ENCODE results near the gene MYOF. TPM values are rescaled to one million over a fixed set of nuclear protein-coding genes. Genes with fewer than 3 reads are reported as not detected.
"Not testable (repeated sequence)": the region's sequence is repeated elsewhere in the genome, so short reads cannot be mapped to it uniquely, and the experiment has no call there.

The MYOF gene
- total and polyA plus RNA-seq, 3 experiments from 2014 or later, result 57.0 to 62.8 TPM; not detected in 1

GRCh38 chr10:93447970-93448369 lies 34.2 kb downstream of the MYOF start:
- Histone ChIP-seq H3K27ac (ENCODE audit: low read depth, low read length) (no peak overlapping the region), H3K36me3 (ENCODE audit: insufficient read depth, low read length) (no peaks in the 10 kb centered on the region), H3K27me3 (ENCODE audit: insufficient read depth, low read length, poor library complexity, severe bottlenecking) (no peaks in the 10 kb centered on the region), H3K9me3 (ENCODE audit: low read length) (no peaks in the 10 kb centered on the region), H3K4me1 (ENCODE audit: insufficient read depth, low read length) (no peaks in the 10 kb centered on the region), H3K4me3 (ENCODE audit: low read length) (no peak overlapping the region)
- Mint-ChIP-seq H3K36me3 (no peaks in the 10 kb centered on the region), H3K4me1 (peaks cover 5 to 7% (median 6%) of the 10 kb centered on the region in 3 donors), H3K27ac (no peak overlapping the region), H3K9me3 (no peaks in the 10 kb centered on the region), H3K4me3 (no peak overlapping the region), H3K27me3 (no peaks in the 10 kb centered on the region)
- no peak for DNase-seq
- POLR2A ChIA-PET, result no interaction called here
- CTCF ChIA-PET, result no interaction called here

GRCh38 chr10:93447019-93447418 lies 35.1 kb downstream of the MYOF start:
- no peaks in the 10 kb centered on the region for H3K27me3 Mint-ChIP-seq
- peaks cover 3 to 4% (median 3%) of the 10 kb centered on the region in 3 donors for H3K4me1 Mint-ChIP-seq
- Histone ChIP-seq H3K27me3 (ENCODE audit: insufficient read depth, low read length, poor library complexity, severe bottlenecking) (no peaks in the 10 kb centered on the region), H3K4me3 (ENCODE audit: low read length) (no peak overlapping the region), H3K36me3 (ENCODE audit: insufficient read depth, low read length) (no peaks in the 10 kb centered on the region), H3K4me1 (ENCODE audit: insufficient read depth, low read length) (no peaks in the 10 kb centered on the region), H3K9me3 (ENCODE audit: low read length) (no peaks in the 10 kb centered on the region), H3K27ac (ENCODE audit: low read depth, low read length) (no peak overlapping the region)
- no peak overlapping the region for H3K27ac Mint-ChIP-seq
- POLR2A ChIA-PET, result no interaction called here
- H3K9me3 Mint-ChIP-seq, result no peaks in the 10 kb centered on the region
- no peak overlapping the region for H3K4me3 Mint-ChIP-seq
- H3K36me3 Mint-ChIP-seq, result no peaks in the 10 kb centered on the region
- CTCF ChIA-PET, result interaction anchor here (0.7 kb wide), 1 partner anchor 34 kb away, joined by 3 read pairs; no protein-coding TSS in a partner anchor
- DNase-seq, result no peak

- no peak overlapping the region for H3K4me3 ChIP-seq (ENCODE audit: low read length)
- H3K36me3 ChIP-seq (ENCODE audit: insufficient read depth, low read length), result no peaks in the 10 kb centered on the region
- no peak for DNase-seq
- H3K27me3 ChIP-seq (ENCODE audit: insufficient read depth, low read length, poor library complexity, severe bottlenecking), result no peaks in the 10 kb centered on the region
- H3K27ac Mint-ChIP-seq, result no peak overlapping the region
- no peaks in the 10 kb centered on the region for H3K27me3 Mint-ChIP-seq
- no peaks in the 10 kb centered on the region for H3K4me1 Mint-ChIP-seq
- H3K36me3 Mint-ChIP-seq, result no peaks in the 10 kb centered on the region
- H3K9me3 ChIP-seq (ENCODE audit: low read length), result no peaks in the 10 kb centered on the region
- ChIA-PET CTCF (interaction anchor here (0.7 kb wide), 1 partner anchor 33 kb away, joined by 3 read pairs; no protein-coding TSS in a partner anchor), POLR2A (no interaction called here)
- peak overlapping the region in 1 of 7 donors; percentile 15 for H3K4me3 Mint-ChIP-seq
- no peak overlapping the region for H3K27ac ChIP-seq (ENCODE audit: low read depth, low read length)
- H3K9me3 Mint-ChIP-seq, result no peaks in the 10 kb centered on the region
- H3K4me1 ChIP-seq (ENCODE audit: insufficient read depth, low read length), result no peaks in the 10 kb centered on the region
These were observed 36.0 kb downstream of the MYOF start for GRCh38 chr10:93445978-93446720.

- no peaks in the 10 kb centered on the region for H3K27me3 Mint-ChIP-seq
- Histone ChIP-seq H3K4me1 (ENCODE audit: insufficient read depth, low read length) (no peaks in the 10 kb centered on the region), H3K4me3 (ENCODE audit: low read length) (no peak overlapping the region), H3K9me3 (ENCODE audit: low read length) (no peaks in the 10 kb centered on the region), H3K36me3 (ENCODE audit: insufficient read depth, low read length) (no peaks in the 10 kb centered on the region), H3K27ac (ENCODE audit: low read depth, low read length) (no peak overlapping the region), H3K27me3 (ENCODE audit: insufficient read depth, low read length, poor library complexity, severe bottlenecking) (no peaks in the 10 kb centered on the region)
- peak overlapping the region in 1 of 8 donors; percentile 43 for H3K27ac Mint-ChIP-seq
- CTCF ChIA-PET, result interaction anchor here (0.9 kb wide), 1 partner anchor 11 kb away, joined by 3 read pairs; no protein-coding TSS in a partner anchor
- H3K4me1 Mint-ChIP-seq, result no peaks in the 10 kb centered on the region
- no peaks in the 10 kb centered on the region for H3K36me3 Mint-ChIP-seq
- POLR2A ChIA-PET, result no interaction called here
- no peak for DNase-seq
- no peaks in the 10 kb centered on the region for H3K9me3 Mint-ChIP-seq
- H3K4me3 Mint-ChIP-seq, result no peak overlapping the region
These were observed 36.8 kb downstream of the MYOF start for GRCh38 chr10:93445097-93445960.

DNA sequence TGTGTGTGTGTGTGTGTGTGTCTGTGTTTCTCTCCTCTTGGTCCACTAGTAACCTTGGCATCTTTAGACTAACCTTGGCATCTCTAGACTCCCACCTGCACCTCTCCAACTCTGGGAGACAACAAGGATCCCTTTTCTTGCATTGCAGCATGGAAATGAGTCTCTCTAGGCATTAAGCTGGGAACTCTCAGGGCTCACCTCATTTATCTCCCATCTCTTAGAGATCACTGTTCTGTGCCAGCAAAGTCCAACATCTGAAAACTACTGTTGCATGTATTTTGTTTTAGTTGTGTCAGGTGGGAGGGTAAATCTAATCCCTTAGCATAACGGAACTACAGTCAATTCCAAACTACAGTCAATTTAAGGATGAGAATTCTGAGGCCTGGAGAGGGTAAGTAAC lies 38.7 kb downstream of the MYOF start:
- no peaks in the 10 kb centered on the region for H3K9me3 Mint-ChIP-seq
- no peaks in the 10 kb centered on the region for H3K36me3 ChIP-seq (ENCODE audit: insufficient read depth, low read length)
- no peaks in the 10 kb centered on the region for H3K36me3 Mint-ChIP-seq
- H3K27ac ChIP-seq (ENCODE audit: low read depth, low read length), result no peak overlapping the region
- no peaks in the 10 kb centered on the region for H3K27me3 ChIP-seq (ENCODE audit: insufficient read depth, low read length, poor library complexity, severe bottlenecking)
- no peaks in the 10 kb centered on the region for H3K4me1 Mint-ChIP-seq
- no peak for DNase-seq
- no peaks in the 10 kb centered on the region for H3K27me3 Mint-ChIP-seq
- H3K4me1 ChIP-seq (ENCODE audit: insufficient read depth, low read length), result no peaks in the 10 kb centered on the region
- ChIA-PET POLR2A (no interaction called here), CTCF (no interaction called here)
- H3K4me3 ChIP-seq (ENCODE audit: low read length), result no peak overlapping the region
- H3K9me3 ChIP-seq (ENCODE audit: low read length), result no peaks in the 10 kb centered on the region
- no peak overlapping the region for H3K27ac Mint-ChIP-seq
- no peak overlapping the region for H3K4me3 Mint-ChIP-seq

DNA sequence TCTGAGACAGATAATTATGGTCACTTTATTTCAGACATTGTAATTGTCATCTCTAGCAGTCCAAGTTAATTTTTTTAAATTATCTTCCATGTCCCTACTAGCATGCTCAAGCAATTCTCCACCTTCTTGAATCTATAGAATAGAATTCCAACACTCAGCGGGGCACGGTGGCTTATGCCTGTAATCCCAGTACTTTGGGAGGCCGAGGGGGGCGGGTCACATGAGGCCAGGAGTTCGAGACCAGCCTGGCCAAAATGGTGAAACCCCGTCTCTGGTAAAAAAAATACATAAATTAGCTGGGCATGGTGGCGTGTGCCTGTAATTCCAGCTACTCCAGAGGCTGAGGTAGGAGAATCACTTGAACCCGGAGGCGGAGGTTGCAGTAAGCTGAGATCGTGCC lies 39.4 kb downstream of the MYOF start:
- H3K27ac ChIP-seq (ENCODE audit: low read depth, low read length); H3K27me3 Mint-ChIP-seq; H3K9me3 ChIP-seq (ENCODE audit: low read length); H3K9me3 Mint-ChIP-seq; H3K4me1 Mint-ChIP-seq; DNase-seq; H3K27ac Mint-ChIP-seq; H3K27me3 ChIP-seq (ENCODE audit: insufficient read depth, low read length, poor library complexity, severe bottlenecking); POLR2A ChIA-PET; H3K4me3 ChIP-seq (ENCODE audit: low read length); H3K36me3 Mint-ChIP-seq; H3K36me3 ChIP-seq (ENCODE audit: insufficient read depth, low read length); H3K4me3 Mint-ChIP-seq; CTCF ChIA-PET; H3K4me1 ChIP-seq (ENCODE audit: insufficient read depth, low read length): not testable (repeated sequence)

DNA sequence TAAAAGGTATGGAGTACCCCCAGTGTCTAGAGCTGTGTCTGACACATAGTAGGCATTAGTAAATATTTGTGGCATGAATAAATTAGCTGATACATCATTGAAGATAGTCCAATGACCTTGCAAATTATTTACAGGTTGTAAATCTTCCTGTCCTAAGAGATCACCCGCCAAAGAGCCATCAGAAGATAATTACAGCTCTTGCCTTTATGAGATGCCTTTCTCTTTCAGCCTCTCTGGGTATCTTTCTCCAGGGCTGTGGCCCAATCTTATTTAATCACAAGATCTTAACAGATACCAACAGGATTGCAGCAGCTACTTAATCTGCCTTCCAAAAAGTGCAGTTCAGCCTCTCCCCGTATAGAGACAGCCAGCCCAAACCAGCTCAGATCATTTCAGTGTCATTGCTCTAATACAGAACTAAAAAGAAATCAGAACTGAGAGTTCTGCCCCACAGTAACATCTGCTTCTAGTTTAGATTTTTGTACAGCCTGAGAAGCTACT lies 41.5 kb downstream of the MYOF start:
- no peaks in the 10 kb centered on the region for H3K4me1 Mint-ChIP-seq
- H3K9me3 Mint-ChIP-seq, result no peaks in the 10 kb centered on the region
- Histone ChIP-seq H3K27me3 (ENCODE audit: insufficient read depth, low read length, poor library complexity, severe bottlenecking) (no peaks in the 10 kb centered on the region), H3K4me1 (ENCODE audit: insufficient read depth, low read length) (no peaks in the 10 kb centered on the region), H3K36me3 (ENCODE audit: insufficient read depth, low read length) (no peaks in the 10 kb centered on the region), H3K9me3 (ENCODE audit: low read length) (no peaks in the 10 kb centered on the region), H3K4me3 (ENCODE audit: low read length) (no peak overlapping the region), H3K27ac (ENCODE audit: low read depth, low read length) (no peak overlapping the region)
- CTCF ChIA-PET, result interaction anchor here (1.4 kb wide), 1 partner anchor 10 kb away, joined by 5 read pairs; no protein-coding TSS in a partner anchor
- H3K27me3 Mint-ChIP-seq, result peaks cover 0 to 6% of the 10 kb centered on the region in 2 donors
- no peaks in the 10 kb centered on the region for H3K36me3 Mint-ChIP-seq
- H3K27ac Mint-ChIP-seq, result no peak overlapping the region
- no peak for DNase-seq
- POLR2A ChIA-PET, result no interaction called here
- H3K4me3 Mint-ChIP-seq, result no peak overlapping the region

DNA sequence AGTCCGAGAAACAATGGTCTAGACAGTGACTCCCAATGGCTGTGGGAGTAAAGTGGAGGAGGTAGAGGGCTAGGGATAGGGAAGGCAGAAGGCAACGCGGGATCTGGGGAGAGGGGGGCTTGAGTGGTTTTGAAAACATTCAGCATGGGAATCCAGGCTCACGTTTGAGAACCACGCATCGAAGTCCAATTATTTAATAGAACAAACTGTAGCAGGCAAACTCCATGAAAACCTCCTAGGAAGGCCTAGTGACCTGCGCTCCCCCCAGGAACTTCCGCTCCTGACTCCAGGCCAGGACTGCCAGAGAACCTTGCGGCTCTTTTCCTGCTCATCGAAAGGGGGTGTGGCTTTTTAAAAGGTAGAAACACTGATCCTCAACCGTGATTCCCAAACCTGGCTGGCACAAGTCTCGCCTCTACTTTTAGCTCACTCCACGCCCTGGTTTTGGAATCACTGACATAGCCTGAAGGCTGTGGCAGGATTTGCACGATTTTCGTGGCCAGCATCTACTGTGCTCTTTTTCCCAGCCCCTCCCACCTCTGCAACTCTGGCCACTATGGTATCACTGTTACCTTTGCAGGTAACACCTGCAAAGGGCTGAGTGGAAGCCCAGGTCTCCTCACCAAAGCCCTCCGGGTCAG lies 43.4 kb downstream of the MYOF start:
- POLR2A ChIA-PET, result no interaction called here
- DNase-seq, result no peak
- H3K4me1 Mint-ChIP-seq, result no peaks in the 10 kb centered on the region
- no peaks in the 10 kb centered on the region for H3K36me3 Mint-ChIP-seq
- no peaks in the 10 kb centered on the region for H3K9me3 ChIP-seq (ENCODE audit: low read length)
- CTCF ChIA-PET, result interaction anchor here (1.2 kb wide), 1 partner anchor 25 kb away, joined by 3 read pairs; no protein-coding TSS in a partner anchor
- no peak overlapping the region for H3K4me3 Mint-ChIP-seq
- H3K4me1 ChIP-seq (ENCODE audit: insufficient read depth, low read length), result no peaks in the 10 kb centered on the region
- no peak overlapping the region for H3K4me3 ChIP-seq (ENCODE audit: low read length)
- no peaks in the 10 kb centered on the region for H3K36me3 ChIP-seq (ENCODE audit: insufficient read depth, low read length)
- H3K27me3 ChIP-seq (ENCODE audit: insufficient read depth, low read length, poor library complexity, severe bottlenecking), result no peaks in the 10 kb centered on the region
- no peak overlapping the region for H3K27ac Mint-ChIP-seq
- H3K9me3 Mint-ChIP-seq, result no peaks in the 10 kb centered on the region
- H3K27ac ChIP-seq (ENCODE audit: low read depth, low read length), result no peak overlapping the region
- H3K27me3 Mint-ChIP-seq, result peaks cover 0 to 6% of the 10 kb centered on the region in 2 donors

Data from CD8-positive, alpha-beta memory T cell (primary cell).